K562 (cell line): Measurements from ENCODE around the gene OPA1. TPM values are rescaled to one million over a fixed set of nuclear protein-coding genes. Genes with fewer than 3 reads are reported as not detected.

Source experiments
- ATAC-seq: fragments of 200-7000 bp; cut with Tn5 transposase; 3 replicates; pipeline ENCODE4 v1.9.1; 2020; ENCODE audit warnings: moderate library complexity
- BruUV-seq: library from RNA; stranded (reverse); fragments of 400-500 nt; replicated peaks from 2 replicates; lab custom pipeline; 2021; lab: Mats Ljungman, UMichigan
- CTCF ChIA-PET: fragments of 300-600 bp; formaldehyde crosslinking; extraction: SDS; loops from one replicate; lab custom pipeline; 2021; ENCODE audit warnings: low intra/inter-chr PET ratio; lab: Yijun Ruan, JAX
- POLR2A ChIA-PET: fragments of 300-600, 350-650 bp; sonication (Branson Sonifier 250); formaldehyde crosslinking; extraction: SDS; loops from one replicate; lab custom pipeline; 2021; ENCODE audit warnings: antibody characterized with exemption, inconsistent platforms; lab: Yijun Ruan, JAX
- DNase-seq, 4 experiments: peaks; one replicate each; pipeline versions ENCODE4 v3.0.0 to v3.0.0-alpha.2; 2011 to 2018; ENCODE audit warnings: low spot score in 3 of 4, mixed read lengths in 3 of 4; ENCODE audit errors: extremely low read depth in 1 of 4
- FAIRE-seq: peaks from 2 replicates; lab custom pipeline; 2011; peaks lifted over from hg19 to GRCh38; lab: Jason Lieb, UNC
- H2AFZ ChIP-seq: 2 replicates; pipeline ENCODE4 v1.6.0; 2011; ENCODE audit warnings: low read depth, low read length, control low read depth, inconsistent platforms
- H3K27ac ChIP-seq: fragments of 200-600 bp; 3 replicates; pipeline ENCODE4 v1.8.0; 2011; ENCODE audit warnings: low read depth, mild to moderate bottlenecking, control low read depth, inconsistent platforms, low read length, moderate library complexity, mixed read lengths; ENCODE audit errors: extremely low read depth
- H3K27me3 ChIP-seq, 2 experiments: fragments of 300-600 bp in 1 of 2; 2 replicates in 1 of 2; 3 replicates in 1 of 2; pipeline versions ENCODE4 v1.6.0 to v1.8.0; 2011; ENCODE audit warnings: inconsistent platforms in 2 of 2, low read length in 2 of 2, mild to moderate bottlenecking in 1 of 2, mixed read lengths in 1 of 2, moderate library complexity in 1 of 2; ENCODE audit not compliant: control insufficient read depth in 2 of 2, insufficient read depth in 2 of 2
- H3K36me3 ChIP-seq: fragments of 300-600 bp; 3 replicates; pipeline ENCODE4 v1.8.0; 2011; ENCODE audit warnings: mild to moderate bottlenecking, low read length, inconsistent platforms; ENCODE audit not compliant: control insufficient read depth, insufficient read depth
- H3K4me1 ChIP-seq, 2 experiments: fragments of 200-600 bp in 1 of 2; replicated peaks in 1 of 2; 2 replicates in 1 of 2; 3 replicates in 1 of 2; pipeline versions ENCODE4 v1.5.1 to v1.8.0; 2011; ENCODE audit warnings: inconsistent platforms in 2 of 2, low read length in 2 of 2, mild to moderate bottlenecking in 1 of 2, mixed read lengths in 1 of 2, moderate library complexity in 1 of 2; ENCODE audit not compliant: control insufficient read depth in 2 of 2, insufficient read depth in 2 of 2
- H3K4me2 ChIP-seq: 2 replicates; pipeline ENCODE4 v1.6.1; 2011; ENCODE audit warnings: low read length, control low read depth, inconsistent platforms, mixed read lengths; ENCODE audit not compliant: insufficient read depth
- H3K4me3 ChIP-seq: fragments of 200-600 bp; sonication (generic), shearing (Covaris generic); 2 replicates; pipeline ENCODE4 v1.5.1; 2016; ENCODE audit warnings: control low read depth, inconsistent platforms
- H3K79me2 ChIP-seq: fragments of 200-600 bp; 3 replicates; pipeline ENCODE4 v1.8.0; 2011; ENCODE audit warnings: low read length, inconsistent platforms; ENCODE audit not compliant: control insufficient read depth, insufficient read depth
- H3K9ac ChIP-seq, 2 experiments: 2 replicates each; pipeline versions ENCODE4 v1.6.0 to v1.6.1; 2011; ENCODE audit warnings: low read depth in 2 of 2, low read length in 2 of 2, control low read depth in 1 of 2, inconsistent platforms in 1 of 2, mild to moderate bottlenecking in 1 of 2, mixed read lengths in 1 of 2; ENCODE audit not compliant: insufficient read depth in 1 of 2
- H3K9me1 ChIP-seq: one replicate; pipeline ENCODE4 v1.6.0; 2011; ENCODE audit warnings: inconsistent platforms, mild to moderate bottlenecking, low read length, moderate library complexity; ENCODE audit not compliant: control insufficient read depth, insufficient read depth
- H3K9me3 ChIP-seq: replicated peaks from 2 replicates; pipeline ENCODE4 v1.5.1; 2011; ENCODE audit warnings: low read depth, low read length, inconsistent platforms; ENCODE audit not compliant: control insufficient read depth, insufficient read depth
- H4K20me1 ChIP-seq: replicated peaks from 2 replicates; pipeline ENCODE4 v1.6.1; 2011; ENCODE audit warnings: low read length, inconsistent platforms, mixed read lengths; ENCODE audit not compliant: control insufficient read depth, insufficient read depth
- LARP7 ChIP-seq: fragments of 450-650 bp; IDR thresholded peaks from 2 replicates; pipeline ENCODE4 v1.6.1; 2016
- MEF2A ChIP-seq: IDR thresholded peaks from 2 replicates; pipeline ENCODE4 v1.6.1; 2011; ENCODE audit warnings: low read depth, mild to moderate bottlenecking, low read length, moderate library complexity; ENCODE audit not compliant: control insufficient read depth
- ZNF175 ChIP-seq: fragments of 200-800 bp; sonication (Bioruptor generic); IDR thresholded peaks from 2 replicates; pipeline ENCODE4 v1.6.1; 2016; ENCODE audit warnings: low read depth, mild to moderate bottlenecking, missing genetic modification characterization, missing compliant biosample characterization
- ZNF224 ChIP-seq: sonication (generic); formaldehyde crosslinking; IDR thresholded peaks from 2 replicates; pipeline ENCODE4 v1.8.0; 2022; ENCODE audit warnings: mild to moderate bottlenecking, missing genetic modification reagents
- WGBS: fragments of 100-300 bp; shearing (Covaris generic); methylation state at CpG from one replicate; pipeline ENCODE4 v1.1.6; 2016; ENCODE audit warnings: low coverage, mixed read lengths; ENCODE audit not compliant: insufficient coverage; ENCODE audit errors: missing lambda C conversion rate; 5-methylcytosine and 5-hydroxymethylcytosine counted together
- in situ Hi-C: fragments of 300-500 bp; cut with MboI; formaldehyde crosslinking; loops from 4 replicates; pipeline ENCODE4 v1.15.0; 2018; ENCODE audit warnings: inconsistent platforms, mixed read lengths
- intact Hi-C: fragments of 100-400 bp; cut with micrococcal nuclease; formaldehyde crosslinking; loops from 2 replicates; pipeline ENCODE4 v1.14.2; 2022
- polyA plus RNA-seq, 8 experiments: library from polyadenylated mRNA; depleted of rRNA in 4 of 8; stranded (reverse) in 5 of 8; unstranded in 3 of 8; fragments of >200 nt; fragmentation: Nextera tagmentation in 2 of 8; fragmentation: Illumina TruSeq in 1 of 8; extraction: Ambion mirVana in 2 of 8; extraction: Trizol in 1 of 8; gene quantifications; 2 replicates each; pipeline versions ENCODE4 v1.2.1 to v1.2.3, GENCODE V29; 2011 to 2014; ENCODE audit warnings: inconsistent platforms in 1 of 8, missing spikeins in 1 of 8
- total RNA-seq, 7 experiments: library from RNA; depleted of rRNA in 6 of 7; stranded (reverse); fragments of >200 nt in 6 of 7; fragmentation: Illumina TruSeq in 2 of 7; extraction: Trizol in 2 of 7; gene quantifications; 2 replicates each; pipeline versions ENCODE4 v1.2.1 to v1.2.3, GENCODE V29; 2011 to 2021; ENCODE audit warnings: low replicate concordance in 1 of 7
- TF ChIP-seq, protein P1 (sequence below): fragments of 250-450 bp; sonication (Bioruptor Pico); IDR thresholded peaks from 2 replicates; pipeline ENCODE4 v1.4.0; 2020; ENCODE audit warnings: mild to moderate bottlenecking, moderate library complexity
- TF ChIP-seq, protein P2 (sequence below): fragments of 250-450 bp; sonication (Bioruptor Pico); IDR thresholded peaks from 2 replicates; pipeline ENCODE4 v1.5.0; 2021; ENCODE audit warnings: mild to moderate bottlenecking, borderline replicate concordance

The OPA1 gene
- total and polyA plus RNA-seq, 9 of the 15 experiments (the other 6 are each of a cell fraction or from before 2014, with no cell fraction given): 19.7 to 127 (median 94.7) TPM

DNA sequence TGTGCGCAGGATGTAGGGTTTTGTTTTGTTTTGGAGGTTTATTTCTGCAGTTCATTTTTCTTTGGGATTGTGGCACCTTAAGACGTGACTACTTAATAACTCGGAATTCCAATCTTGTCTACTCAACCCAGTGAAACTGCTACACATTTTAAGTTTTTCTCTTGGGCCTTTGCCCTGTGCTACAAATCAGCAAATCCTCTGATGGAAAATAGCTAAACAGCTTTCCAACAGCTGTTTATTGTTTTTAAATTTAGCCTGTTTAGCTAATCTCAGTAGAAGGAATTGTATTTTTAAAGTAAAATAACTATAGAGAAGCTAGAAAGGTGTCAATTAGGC is 48.4 kb downstream of the OPA1 start (continued):
- TF ChIP-seq MEF2A (no peak), LARP7 (no peak)

DNA sequence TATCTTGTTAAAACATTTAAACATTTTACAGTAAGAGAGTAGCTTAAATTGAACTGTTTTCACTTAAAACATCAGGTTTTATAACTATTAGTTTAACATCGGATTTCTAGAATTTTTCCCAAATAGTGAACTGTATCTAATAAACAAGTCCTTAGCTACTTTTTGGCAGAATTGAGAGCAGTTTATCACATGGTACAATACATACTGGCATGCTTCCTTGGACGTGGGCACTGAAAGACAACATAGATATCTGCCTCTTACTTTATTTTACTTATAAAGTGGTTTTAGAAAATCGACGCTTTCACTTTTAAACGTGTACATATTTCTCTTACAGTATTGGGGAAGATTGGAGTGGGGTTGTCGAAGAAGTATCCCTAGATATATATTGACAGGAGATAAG is 52.8 kb downstream of the OPA1 start:
- peaks cover 95% of the 10 kb centered on the region for H3K36me3 ChIP-seq
- POLR2A ChIA-PET: interaction anchor here (0.5 to 2.0 kb wide), 2 partner anchors 11 to 15 kb away, joined by 3 to 5 read pairs; no protein-coding TSS in a partner anchor

More for the DNA sequence above, 52.8 kb downstream of the OPA1 start:
- in situ Hi-C loops: no loop called here
- no peak for DNase-seq
- WGBS: 71% methylated on average over 6 of the region's 6 CpGs
- no peak for FAIRE-seq
- Histone ChIP-seq H4K20me1 (no peaks in the 10 kb centered on the region), H3K27ac (no peak overlapping the region), H3K9me3 (no peaks in the 10 kb centered on the region), H3K9me1 (no peaks in the 10 kb centered on the region), H3K4me1 (no peaks in the 10 kb centered on the region), H2AFZ (no peak overlapping the region), H3K4me2 (no peak overlapping the region), H3K27me3 (no peaks in the 10 kb centered on the region), H3K9ac (no peak overlapping the region), H3K79me2 (no peaks in the 10 kb centered on the region), H3K4me3 (no peak overlapping the region)
- BruUV-seq: no TSS peak
- intact Hi-C loops: no loop called here
- CTCF ChIA-PET: no interaction called here
- TF ChIP-seq, protein P1, sequence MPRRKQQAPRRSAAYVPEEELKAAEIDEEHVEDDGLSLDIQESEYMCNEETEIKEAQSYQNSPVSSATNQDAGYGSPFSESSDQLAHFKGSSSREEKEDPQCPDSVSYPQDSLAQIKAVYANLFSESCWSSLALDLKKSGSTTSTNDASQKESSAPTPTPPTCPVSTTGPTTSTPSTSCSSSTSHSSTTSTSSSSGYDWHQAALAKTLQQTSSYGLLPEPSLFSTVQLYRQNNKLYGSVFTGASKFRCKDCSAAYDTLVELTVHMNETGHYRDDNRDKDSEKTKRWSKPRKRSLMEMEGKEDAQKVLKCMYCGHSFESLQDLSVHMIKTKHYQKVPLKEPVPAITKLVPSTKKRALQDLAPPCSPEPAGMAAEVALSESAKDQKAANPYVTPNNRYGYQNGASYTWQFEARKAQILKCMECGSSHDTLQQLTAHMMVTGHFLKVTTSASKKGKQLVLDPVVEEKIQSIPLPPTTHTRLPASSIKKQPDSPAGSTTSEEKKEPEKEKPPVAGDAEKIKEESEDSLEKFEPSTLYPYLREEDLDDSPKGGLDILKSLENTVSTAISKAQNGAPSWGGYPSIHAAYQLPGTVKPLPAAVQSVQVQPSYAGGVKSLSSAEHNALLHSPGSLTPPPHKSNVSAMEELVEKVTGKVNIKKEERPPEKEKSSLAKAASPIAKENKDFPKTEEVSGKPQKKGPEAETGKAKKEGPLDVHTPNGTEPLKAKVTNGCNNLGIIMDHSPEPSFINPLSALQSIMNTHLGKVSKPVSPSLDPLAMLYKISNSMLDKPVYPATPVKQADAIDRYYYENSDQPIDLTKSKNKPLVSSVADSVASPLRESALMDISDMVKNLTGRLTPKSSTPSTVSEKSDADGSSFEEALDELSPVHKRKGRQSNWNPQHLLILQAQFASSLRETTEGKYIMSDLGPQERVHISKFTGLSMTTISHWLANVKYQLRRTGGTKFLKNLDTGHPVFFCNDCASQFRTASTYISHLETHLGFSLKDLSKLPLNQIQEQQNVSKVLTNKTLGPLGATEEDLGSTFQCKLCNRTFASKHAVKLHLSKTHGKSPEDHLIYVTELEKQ: no peak
- TF ChIP-seq, protein P2, sequence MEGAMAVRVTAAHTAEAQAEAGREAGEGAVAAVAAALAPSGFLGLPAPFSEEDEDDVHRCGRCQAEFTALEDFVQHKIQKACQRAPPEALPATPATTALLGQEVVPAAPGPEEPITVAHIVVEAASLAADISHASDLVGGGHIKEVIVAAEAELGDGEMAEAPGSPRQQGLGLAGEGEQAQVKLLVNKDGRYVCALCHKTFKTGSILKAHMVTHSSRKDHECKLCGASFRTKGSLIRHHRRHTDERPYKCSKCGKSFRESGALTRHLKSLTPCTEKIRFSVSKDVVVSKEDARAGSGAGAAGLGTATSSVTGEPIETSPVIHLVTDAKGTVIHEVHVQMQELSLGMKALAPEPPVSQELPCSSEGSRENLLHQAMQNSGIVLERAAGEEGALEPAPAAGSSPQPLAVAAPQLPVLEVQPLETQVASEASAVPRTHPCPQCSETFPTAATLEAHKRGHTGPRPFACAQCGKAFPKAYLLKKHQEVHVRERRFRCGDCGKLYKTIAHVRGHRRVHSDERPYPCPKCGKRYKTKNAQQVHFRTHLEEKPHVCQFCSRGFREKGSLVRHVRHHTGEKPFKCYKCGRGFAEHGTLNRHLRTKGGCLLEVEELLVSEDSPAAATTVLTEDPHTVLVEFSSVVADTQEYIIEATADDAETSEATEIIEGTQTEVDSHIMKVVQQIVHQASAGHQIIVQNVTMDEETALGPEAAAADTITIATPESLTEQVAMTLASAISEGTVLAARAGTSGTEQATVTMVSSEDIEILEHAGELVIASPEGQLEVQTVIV: no peak
- no peak for TF ChIP-seq ZNF175 (CRISPR knock-in tag)
- no peak for TF ChIP-seq ZNF224 (CRISPR knock-in tag)
- ATAC-seq: no peak
